ENCODE data around the gene JAK2. TPM values are rescaled to one million over a fixed set of nuclear protein-coding genes. Genes with fewer than 3 reads are reported as not detected.

The JAK2 gene
- total RNA-seq: 17.3 TPM

GRCh38 chr9:4984621-4985385 lies at the start of gene JAK2:
JAK2 (plus strand) TSS chr9:4985272; CDS start chr9:5021988, 36,716 bp downstream.

Other genes starting within 250 kb of the JAK2 start
- 190 TPM for gene AK3, start 244.1 kb upstream of the JAK2 start, total RNA-seq
- 36.1 TPM for gene RCL1, start 192.3 kb upstream of the JAK2 start, total RNA-seq
- not detected for gene INSL6, start 200.4 kb downstream of the JAK2 start, total RNA-seq
- not detected for gene INSL4, start 246.1 kb downstream of the JAK2 start, total RNA-seq